ENCODE results near the gene RCAN1.
A peak's percentile ranks its signal among the peaks of the same experiment; 100 is the strongest.
"Not testable (repeated sequence)": the region's sequence is repeated elsewhere in the genome, so short reads cannot be mapped to it uniquely, and the experiment has no call there.

The RCAN1 gene

DNA sequence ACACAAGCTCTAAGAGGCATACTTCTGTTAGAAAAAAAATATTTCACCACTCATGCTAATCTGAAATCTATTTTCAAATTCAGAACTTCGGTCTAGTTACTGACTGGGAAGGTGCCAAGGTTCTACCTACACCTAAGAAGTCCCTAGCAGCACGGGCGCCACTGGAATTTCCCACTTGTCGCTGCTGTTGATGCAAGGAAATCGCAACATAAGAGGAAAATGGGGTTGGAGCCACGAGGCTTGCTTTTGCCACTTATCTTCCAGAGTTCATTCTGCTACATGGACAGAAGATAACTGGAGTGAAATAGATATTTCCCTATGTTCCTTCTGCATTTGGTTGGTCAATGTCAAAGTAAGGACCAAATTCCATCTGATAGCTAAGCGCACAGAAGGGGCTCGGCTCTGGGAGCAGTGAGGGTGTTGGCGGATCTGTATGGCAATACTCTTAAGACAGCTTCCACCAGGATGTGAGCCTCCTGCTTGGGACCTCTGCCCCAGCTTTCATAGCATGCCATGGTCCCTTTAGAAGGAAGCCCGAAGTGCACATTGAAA lies 47.2 kb downstream of the RCAN1 start:
- DNase-seq, result no peak

GRCh38 chr21:34565238-34565637 lies 49.7 kb downstream of the RCAN1 start:
- no peak for DNase-seq

GRCh38 chr21:34563370-34563769 lies 51.5 kb downstream of the RCAN1 start:
- DNase-seq, result not testable (repeated sequence)

- DNase-seq, result no peak
These were observed 53.1 kb downstream of the RCAN1 start for GRCh38 chr21:34561806-34562205.

GRCh38 chr21:34560609-34561008 lies 54.3 kb downstream of the RCAN1 start:
- DNase-seq, result no peak

DNA sequence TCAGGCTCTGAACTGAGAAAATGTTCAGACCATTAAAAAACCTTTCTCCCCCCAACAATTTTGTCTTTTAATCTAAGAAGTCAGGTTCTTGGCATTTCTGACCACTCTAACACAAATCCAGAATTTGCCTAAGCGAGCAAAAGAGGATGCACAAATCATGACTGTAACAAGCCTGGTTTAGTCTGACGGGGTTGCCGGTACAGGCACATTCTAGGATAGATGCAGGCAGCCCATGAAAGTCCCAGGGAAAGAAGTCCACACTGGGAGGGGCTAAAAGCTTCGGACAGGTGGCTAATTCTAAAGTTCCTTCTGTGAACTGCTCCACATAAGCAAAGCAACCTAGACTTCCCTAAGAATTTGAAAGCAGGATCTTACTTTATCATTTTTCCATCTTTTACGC lies 54.9 kb downstream of the RCAN1 start:
- DNase-seq, result no peak

GRCh38 chr21:34559089-34559631 lies 55.8 kb downstream of the RCAN1 start:
- no peak for DNase-seq

- DNase-seq, result no peak
These were observed 56.7 kb downstream of the RCAN1 start for GRCh38 chr21:34558166-34558565.

DNA sequence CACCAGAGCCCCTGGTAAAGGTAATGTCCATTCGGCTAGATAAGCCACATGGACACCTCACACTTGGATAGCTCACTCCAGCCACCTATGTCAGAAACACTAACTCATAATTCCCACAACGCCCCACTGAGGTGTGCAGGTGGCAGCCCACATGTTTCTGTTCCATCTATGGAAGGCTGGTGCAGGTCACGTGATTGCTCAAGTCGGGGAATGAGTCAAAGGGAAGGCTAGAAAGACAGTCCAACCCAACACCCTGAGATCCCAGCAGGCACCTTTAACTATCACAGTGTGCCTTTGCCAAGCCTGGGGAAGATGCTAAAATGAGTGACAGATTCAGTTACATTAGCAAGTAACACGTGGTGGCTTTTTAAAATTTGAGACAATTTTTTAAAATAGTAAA lies 57.7 kb downstream of the RCAN1 start:
- no peak for DNase-seq

GRCh38 chr21:34554670-34555069 lies 60.2 kb downstream of the RCAN1 start:
- not testable (repeated sequence) for DNase-seq

- no peak for DNase-seq
These were observed 60.7 kb downstream of the RCAN1 start for GRCh38 chr21:34554227-34554626.

DNA sequence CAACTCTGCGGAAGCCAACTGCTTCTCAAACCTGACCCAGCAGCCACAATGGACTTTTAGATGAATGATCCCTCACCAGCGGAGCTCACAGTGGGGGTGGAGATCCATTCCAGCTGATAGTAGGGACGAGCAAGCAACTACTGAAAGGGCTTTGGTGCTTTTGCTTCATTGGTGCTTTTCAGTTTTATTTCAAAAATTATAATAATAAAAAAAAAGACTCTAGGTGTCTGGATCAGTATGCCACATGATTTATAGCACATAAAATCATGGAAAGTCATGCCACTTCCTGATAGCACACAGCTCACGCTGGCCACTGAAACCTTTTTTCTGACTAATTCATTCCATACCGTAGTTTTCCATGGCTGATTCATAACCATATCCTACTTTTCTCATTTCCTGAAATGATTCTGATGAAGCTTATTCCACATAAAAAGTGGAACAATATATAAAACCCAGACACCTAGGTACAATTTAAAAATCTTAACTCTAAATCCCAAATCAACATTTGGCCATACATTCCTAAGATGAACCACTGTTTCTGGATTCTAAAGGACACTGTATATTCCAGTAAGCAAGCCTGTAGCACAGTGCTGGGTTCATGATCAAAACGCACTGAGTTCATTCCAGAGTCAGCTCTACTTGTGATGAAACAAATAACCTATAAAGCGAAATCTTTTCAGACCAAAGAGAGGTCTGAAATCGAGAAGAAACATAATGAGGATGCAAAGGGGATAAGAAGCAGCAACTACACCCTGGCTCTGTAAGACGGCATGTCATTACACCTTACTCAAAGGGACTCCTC lies 61.6 kb downstream of the RCAN1 start:
- DNase-seq, result no peak

DNA sequence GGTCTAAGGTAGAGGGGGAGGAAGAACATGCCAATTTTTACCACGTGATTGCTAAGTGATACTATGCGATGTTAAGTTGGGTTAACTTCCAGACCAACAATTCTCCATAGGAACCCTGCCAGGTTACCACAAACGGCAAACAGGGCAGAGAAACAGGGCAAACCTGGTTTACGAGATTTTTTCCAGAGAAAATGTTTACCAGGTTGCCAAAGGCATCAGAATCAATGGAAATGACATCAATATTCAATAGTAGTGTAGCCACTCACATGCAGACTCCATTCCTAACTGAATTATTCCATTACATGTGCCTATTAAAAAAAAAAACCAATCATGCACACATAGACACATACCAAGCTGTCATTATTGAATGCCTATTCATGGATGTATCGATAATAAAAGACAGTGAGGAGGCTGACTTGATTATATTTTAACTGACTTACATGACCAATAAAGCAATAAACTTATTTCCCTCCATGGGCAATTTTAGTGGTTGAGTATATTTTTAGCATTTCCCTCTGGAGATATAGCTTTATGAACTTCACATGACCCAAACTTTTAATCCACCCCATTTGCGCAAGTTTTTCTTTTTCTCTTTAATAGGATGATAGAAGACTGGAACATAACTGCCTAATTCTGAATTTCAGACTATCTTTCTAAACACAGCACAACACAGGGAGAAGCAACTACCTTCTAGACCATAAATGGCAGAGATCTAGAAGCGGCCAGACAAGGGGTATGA lies 62.4 kb downstream of the RCAN1 start:
- DNase-seq, result no peak

- no peak for DNase-seq
These were observed 64.6 kb downstream of the RCAN1 start for GRCh38 chr21:34550182-34550799.

GRCh38 chr21:34548781-34549376 lies 66.0 kb downstream of the RCAN1 start:
- DNase-seq, result no peak

DNA sequence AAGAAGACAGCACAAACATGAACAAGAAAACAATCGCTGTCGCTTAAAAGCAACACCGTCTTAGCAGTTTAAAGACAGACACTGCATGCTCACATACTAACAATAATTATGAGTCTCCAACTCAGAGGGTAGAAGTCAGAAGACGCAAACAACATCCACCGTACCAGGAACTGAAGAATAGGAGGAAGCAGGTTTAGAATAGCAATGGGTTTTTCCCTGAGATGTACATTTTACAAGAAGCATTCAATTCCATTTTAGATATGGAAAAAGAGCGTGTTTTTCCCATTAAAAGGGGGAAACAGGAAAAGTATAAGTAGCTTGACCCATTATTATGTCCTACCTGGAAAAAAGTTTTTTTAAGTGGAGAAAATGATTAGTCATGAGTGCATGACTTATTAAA lies 68.4 kb downstream of the RCAN1 start:
- no peak for DNase-seq

- peak; percentile 72 for DNase-seq
These were observed 69.6 kb downstream of the RCAN1 start for GRCh38 chr21:34545079-34545884.

GRCh38 chr21:34544032-34544496 lies 70.8 kb downstream of the RCAN1 start:
- peak; percentile 25 for DNase-seq

- no peak for DNase-seq
These were observed 71.9 kb downstream of the RCAN1 start for GRCh38 chr21:34543017-34543416.

DNA sequence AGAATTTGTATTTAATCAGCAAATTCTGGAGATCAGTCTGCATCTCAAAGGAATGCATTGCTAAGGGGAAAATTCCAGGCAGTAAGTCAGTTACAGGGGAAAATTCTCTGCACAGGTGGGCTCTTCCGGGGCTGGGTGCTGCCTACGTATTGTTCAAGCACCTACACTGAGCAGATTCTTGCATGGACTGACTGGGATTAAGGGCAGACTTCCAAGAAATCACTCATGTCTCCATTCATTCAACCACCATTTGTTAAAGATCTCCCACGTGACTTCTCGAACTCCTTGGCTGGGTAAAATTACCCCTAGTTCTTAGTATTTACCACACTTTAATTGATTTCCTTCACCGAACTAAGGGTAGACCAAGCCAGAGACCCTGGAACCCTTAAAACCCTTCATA lies 74.7 kb downstream of the RCAN1 start:
- no peak for DNase-seq

DNA sequence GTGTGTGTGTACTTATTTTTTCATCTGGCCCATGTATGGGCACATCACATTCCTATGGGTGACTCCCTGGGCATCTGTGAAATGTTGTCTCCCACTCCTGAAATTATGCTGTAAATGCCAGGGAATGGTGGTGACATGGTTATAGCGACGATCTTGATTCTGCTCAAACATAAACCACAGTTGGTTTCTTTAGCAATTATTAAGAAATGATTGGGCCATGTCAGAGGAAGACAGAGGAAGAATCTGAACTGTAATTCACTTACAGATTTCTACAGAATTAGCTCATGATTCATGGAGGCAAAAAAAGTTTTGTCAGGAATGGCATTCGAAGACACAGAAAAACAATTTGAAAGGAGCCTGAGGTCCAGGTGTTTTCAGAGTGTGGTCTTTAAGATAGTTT lies 77.1 kb downstream of the RCAN1 start:
- DNase-seq, result no peak

DNA sequence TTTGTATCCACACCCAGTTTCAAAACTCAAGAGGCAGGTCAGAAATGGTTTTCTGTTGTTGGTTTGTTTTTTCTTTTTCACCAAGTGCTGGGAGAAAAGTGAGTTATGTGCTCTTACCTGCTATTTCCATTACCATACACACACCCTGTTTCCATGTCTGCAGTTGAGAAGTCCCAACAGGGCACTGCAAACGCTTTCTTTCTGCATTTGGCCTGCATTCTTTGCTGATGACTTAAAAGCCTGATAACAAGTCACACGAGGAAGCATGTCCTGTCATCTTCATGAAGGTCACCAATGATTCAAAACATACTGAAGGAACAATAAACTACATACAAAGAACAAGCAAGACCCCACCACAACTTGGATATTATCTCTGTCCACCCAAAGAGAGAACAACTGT lies 78.1 kb downstream of the RCAN1 start:
- no peak for DNase-seq

All from GF-D8 (cell line).